ENCODE data around the gene TNFAIP3.

DNA sequence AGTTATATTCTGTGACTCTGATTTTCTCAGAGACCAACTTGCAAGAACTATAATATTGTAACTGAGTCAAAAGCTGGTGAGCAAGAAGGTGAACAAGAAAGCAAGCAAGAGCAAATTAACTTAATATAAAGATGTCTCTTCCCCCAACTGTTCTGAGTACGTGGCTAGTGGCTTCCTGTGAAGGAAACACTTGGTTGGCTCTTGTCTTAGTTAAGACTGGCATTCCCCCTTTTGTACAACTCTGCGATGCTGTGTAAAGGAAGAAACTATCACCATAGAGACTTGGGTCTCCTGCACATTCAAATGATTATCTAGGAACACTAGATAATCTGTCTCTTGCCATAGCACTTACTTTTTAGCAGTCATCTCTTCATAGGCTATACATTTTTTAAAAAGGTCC lies 47.3 kb upstream of the TNFAIP3 start:
- TF ChIP-seq, protein P1, sequence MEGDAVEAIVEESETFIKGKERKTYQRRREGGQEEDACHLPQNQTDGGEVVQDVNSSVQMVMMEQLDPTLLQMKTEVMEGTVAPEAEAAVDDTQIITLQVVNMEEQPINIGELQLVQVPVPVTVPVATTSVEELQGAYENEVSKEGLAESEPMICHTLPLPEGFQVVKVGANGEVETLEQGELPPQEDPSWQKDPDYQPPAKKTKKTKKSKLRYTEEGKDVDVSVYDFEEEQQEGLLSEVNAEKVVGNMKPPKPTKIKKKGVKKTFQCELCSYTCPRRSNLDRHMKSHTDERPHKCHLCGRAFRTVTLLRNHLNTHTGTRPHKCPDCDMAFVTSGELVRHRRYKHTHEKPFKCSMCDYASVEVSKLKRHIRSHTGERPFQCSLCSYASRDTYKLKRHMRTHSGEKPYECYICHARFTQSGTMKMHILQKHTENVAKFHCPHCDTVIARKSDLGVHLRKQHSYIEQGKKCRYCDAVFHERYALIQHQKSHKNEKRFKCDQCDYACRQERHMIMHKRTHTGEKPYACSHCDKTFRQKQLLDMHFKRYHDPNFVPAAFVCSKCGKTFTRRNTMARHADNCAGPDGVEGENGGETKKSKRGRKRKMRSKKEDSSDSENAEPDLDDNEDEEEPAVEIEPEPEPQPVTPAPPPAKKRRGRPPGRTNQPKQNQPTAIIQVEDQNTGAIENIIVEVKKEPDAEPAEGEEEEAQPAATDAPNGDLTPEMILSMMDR (IDR thresholded peaks at IDR 0.05): no peak
- no peak for TF ChIP-seq POLR2A (IDR thresholded peaks at IDR 0.05)
